ENCODE data around the gene TTLL6. TPM values are rescaled to one million over a fixed set of nuclear protein-coding genes. Genes with fewer than 3 reads are reported as not detected.
"Not testable (repeated sequence)": the region's sequence is repeated elsewhere in the genome, so short reads cannot be mapped to it uniquely, and the experiment has no call there.

TTLL6 gene
- total RNA-seq, 4 donors from 2014 or later: 0.19 TPM; not detected in 3

DNA sequence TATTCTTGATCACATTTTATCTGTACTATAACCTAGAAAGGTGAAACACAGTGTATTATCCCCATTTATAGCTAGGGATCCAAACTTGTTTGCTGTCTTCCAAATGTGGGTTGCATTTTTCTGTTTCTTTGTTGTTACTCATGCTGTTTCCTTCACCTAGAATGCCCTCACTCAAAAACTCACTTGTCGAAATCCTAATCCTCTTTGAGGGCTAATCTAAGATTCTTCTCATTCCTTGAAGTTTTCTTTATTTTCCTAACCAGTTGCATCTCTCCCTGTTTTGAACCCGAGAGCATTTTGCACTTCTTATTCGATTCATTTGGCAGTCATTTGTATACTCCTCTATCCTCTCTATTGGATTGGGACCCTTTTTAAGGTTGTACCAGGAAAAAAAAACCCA, 23.4 kb upstream of the TTLL6 start:
- 45 to 76% methylated on average over 3 of the region's 3 CpGs for WGBS, 2 donors
- no peak for DNase-seq
- intact Hi-C loops (cut with DNase I): no loop called here
- no peak for TF ChIP-seq POLR2A (IDR thresholded peaks at IDR 0.05)
- TF ChIP-seq, protein P1, sequence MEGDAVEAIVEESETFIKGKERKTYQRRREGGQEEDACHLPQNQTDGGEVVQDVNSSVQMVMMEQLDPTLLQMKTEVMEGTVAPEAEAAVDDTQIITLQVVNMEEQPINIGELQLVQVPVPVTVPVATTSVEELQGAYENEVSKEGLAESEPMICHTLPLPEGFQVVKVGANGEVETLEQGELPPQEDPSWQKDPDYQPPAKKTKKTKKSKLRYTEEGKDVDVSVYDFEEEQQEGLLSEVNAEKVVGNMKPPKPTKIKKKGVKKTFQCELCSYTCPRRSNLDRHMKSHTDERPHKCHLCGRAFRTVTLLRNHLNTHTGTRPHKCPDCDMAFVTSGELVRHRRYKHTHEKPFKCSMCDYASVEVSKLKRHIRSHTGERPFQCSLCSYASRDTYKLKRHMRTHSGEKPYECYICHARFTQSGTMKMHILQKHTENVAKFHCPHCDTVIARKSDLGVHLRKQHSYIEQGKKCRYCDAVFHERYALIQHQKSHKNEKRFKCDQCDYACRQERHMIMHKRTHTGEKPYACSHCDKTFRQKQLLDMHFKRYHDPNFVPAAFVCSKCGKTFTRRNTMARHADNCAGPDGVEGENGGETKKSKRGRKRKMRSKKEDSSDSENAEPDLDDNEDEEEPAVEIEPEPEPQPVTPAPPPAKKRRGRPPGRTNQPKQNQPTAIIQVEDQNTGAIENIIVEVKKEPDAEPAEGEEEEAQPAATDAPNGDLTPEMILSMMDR (IDR thresholded peaks at IDR 0.05): no peak
- Histone ChIP-seq H3K9me3 (no peaks in the 10 kb centered on the region), H3K4me3 (peak overlapping the region in 1 of 4 donors; percentile 60), H3K27ac (peak overlapping the region; percentile 82 to 95 (median 87)), H3K4me1 (peaks cover 19 to 87% (median 63%) of the 10 kb centered on the region in 3 donors), H3K36me3 (peaks cover 17 to 35% (median 20%) of the 10 kb centered on the region in 3 donors), H3K27me3 (no peaks in the 10 kb centered on the region)

GRCh38 chr17:48837458-48837857, 20.4 kb upstream of the TTLL6 start:
- 66 to 79% methylated on average over 4 of the region's 4 CpGs for WGBS, 2 donors
- intact Hi-C loops (cut with DNase I); H3K4me3 ChIP-seq; H3K27me3 ChIP-seq; DNase-seq; H3K36me3 ChIP-seq; H3K9me3 ChIP-seq: not testable (repeated sequence)
- H3K4me1 ChIP-seq: peaks cover 13 to 100% (median 79%) of the 10 kb centered on the region in 3 donors
- peak overlapping the region in 1 of 4 donors; percentile 83 for H3K27ac ChIP-seq

GRCh38 chr17:48835971-48836370, 18.9 kb upstream of the TTLL6 start:
- peaks cover 16 to 96% (median 80%) of the 10 kb centered on the region in 3 donors for H3K4me1 ChIP-seq

DNA sequence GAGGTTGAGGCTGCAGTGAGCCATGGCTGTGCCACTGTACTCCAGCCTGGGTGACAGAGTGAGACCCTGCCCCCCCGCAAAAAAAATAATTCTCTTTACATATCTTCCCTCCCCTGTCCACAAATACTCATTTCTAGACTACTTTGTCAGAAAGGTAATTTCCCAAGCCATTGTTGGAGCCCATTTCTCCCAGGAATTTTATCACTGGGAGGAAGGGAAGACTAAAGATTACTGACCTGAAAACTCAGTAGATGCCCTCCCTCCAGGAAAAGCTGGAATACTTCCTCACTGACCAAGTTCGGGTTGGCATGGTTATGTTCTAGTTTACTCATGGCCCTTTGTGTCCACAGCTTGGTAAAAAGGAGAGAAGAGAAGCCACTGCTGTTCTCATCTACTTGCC, 17.9 kb upstream of the TTLL6 start:
- no peak for DNase-seq
- H3K4me1 ChIP-seq: peaks cover 11 to 90% (median 74%) of the 10 kb centered on the region in 3 donors
- H3K36me3 ChIP-seq: no peaks in the 10 kb centered on the region
- H3K9me3 ChIP-seq: no peaks in the 10 kb centered on the region
- no peak overlapping the region for H3K4me3 ChIP-seq
- peak overlapping the region in 1 of 4 donors; percentile 60 for H3K27ac ChIP-seq
- H3K27me3 ChIP-seq: no peaks in the 10 kb centered on the region
- intact Hi-C loops (cut with DNase I): no loop called here
- TF ChIP-seq, protein P1 (IDR thresholded peaks at IDR 0.05): no peak
- TF ChIP-seq POLR2A (IDR thresholded peaks at IDR 0.05): no peak
- WGBS, 2 donors: 63 to 77% methylated on average over 2 of the region's 2 CpGs

More at GRCh38 chr17:48835971-48836370, 18.9 kb upstream of the TTLL6 start:
- Histone ChIP-seq H3K36me3 (no peaks in the 10 kb centered on the region), H3K9me3 (no peaks in the 10 kb centered on the region), H3K27me3 (no peaks in the 10 kb centered on the region), H3K4me3 (no peak overlapping the region), H3K27ac (peak overlapping the region in 3 of 4 donors; percentile 19 to 60 (median 51))
- no peak for DNase-seq
- TF ChIP-seq, protein P1 (IDR thresholded peaks at IDR 0.05): no peak
- TF ChIP-seq POLR2A (IDR thresholded peaks at IDR 0.05): no peak
- intact Hi-C loops (cut with DNase I): no loop called here
- WGBS, 2 donors: 50 to 92% methylated on average over 2 of the region's 2 CpGs

- TF ChIP-seq, protein P1 (IDR thresholded peaks at IDR 0.05): no peak
- TF ChIP-seq POLR2A (IDR thresholded peaks at IDR 0.05): no peak
- H3K27me3 ChIP-seq: no peaks in the 10 kb centered on the region
- H3K9me3 ChIP-seq: no peaks in the 10 kb centered on the region
- WGBS, 2 donors: 1 to 4% methylated on average over 8 of the region's 8 CpGs
- intact Hi-C loops (cut with DNase I): no loop called here
- no peaks in the 10 kb centered on the region for H3K36me3 ChIP-seq
- H3K27ac ChIP-seq: peak overlapping the region; percentile 97 to 99 (median 98)
- H3K4me1 ChIP-seq: peaks cover 9 to 55% (median 45%) of the 10 kb centered on the region in 3 donors
- no peak for DNase-seq
- peak overlapping the region; percentile 69 to 98 (median 92) for H3K4me3 ChIP-seq
Observed at GRCh38 chr17:48831549-48831883, 14.5 kb upstream of the TTLL6 start.
